ENCODE results near the gene FAM222A.

DNA sequence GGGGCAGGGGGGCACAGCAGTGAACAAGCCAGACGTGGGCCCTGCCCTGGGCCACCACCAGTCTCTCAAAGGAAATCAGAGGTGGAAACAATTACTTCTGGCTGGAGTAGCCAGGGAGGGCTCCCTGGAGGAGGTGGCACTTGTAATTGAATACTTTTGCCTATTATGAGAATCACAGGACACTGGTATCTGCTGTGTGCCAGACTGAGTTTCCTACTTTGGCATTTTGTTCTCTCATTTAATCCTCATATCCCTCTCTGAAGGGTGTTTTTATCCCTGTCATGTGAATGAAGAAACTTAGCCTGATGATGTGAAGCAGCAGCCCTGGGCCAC lies 7.2 kb downstream of the FAM222A start:
- TF ChIP-seq EZH2 (optimal IDR thresholded peaks at IDR 0.05; ENCODE audit: low read depth, low read length) = no peak
- TF ChIP-seq, protein P1, sequence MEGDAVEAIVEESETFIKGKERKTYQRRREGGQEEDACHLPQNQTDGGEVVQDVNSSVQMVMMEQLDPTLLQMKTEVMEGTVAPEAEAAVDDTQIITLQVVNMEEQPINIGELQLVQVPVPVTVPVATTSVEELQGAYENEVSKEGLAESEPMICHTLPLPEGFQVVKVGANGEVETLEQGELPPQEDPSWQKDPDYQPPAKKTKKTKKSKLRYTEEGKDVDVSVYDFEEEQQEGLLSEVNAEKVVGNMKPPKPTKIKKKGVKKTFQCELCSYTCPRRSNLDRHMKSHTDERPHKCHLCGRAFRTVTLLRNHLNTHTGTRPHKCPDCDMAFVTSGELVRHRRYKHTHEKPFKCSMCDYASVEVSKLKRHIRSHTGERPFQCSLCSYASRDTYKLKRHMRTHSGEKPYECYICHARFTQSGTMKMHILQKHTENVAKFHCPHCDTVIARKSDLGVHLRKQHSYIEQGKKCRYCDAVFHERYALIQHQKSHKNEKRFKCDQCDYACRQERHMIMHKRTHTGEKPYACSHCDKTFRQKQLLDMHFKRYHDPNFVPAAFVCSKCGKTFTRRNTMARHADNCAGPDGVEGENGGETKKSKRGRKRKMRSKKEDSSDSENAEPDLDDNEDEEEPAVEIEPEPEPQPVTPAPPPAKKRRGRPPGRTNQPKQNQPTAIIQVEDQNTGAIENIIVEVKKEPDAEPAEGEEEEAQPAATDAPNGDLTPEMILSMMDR (IDR thresholded peaks at IDR 0.05; ENCODE audit: low read length) = no peak

Measured in MM.1S (cell line).